Right cardiac atrium (tissue), 5 donors: ENCODE measurements around the gene NSUN2. TPM values are rescaled to one million over a fixed set of nuclear protein-coding genes. Genes with fewer than 3 reads are reported as not detected.

Experiments
- ATAC-seq, 2 donors: fragments of 200-7000 bp; cut with Tn5 transposase; one replicate each; pipeline versions ENCODE4 v1.8.0 to v1.9.1; 2020; ENCODE audit warnings: moderate library complexity in 2 of 2, mild to moderate bottlenecking in 1 of 2
- DNase-seq, 3 donors: peaks; one replicate each; pipeline ENCODE4 v3.0.0-alpha.2; 2020
- H3K27ac ChIP-seq: one replicate; pipeline ENCODE4 v1.5.1; 2013; ENCODE audit warnings: mild to moderate bottlenecking, low read length, control low read depth, moderate library complexity
- H3K27me3 ChIP-seq: one replicate; pipeline ENCODE4 v1.6.1; 2013; ENCODE audit not compliant: control insufficient read depth, insufficient read depth
- H3K4me1 ChIP-seq: one replicate; pipeline ENCODE4 v1.6.1; 2013; ENCODE audit warnings: low read length; ENCODE audit not compliant: control insufficient read depth, insufficient read depth
- H3K4me3 ChIP-seq: one replicate; pipeline ENCODE4 v1.5.1; 2013; ENCODE audit warnings: low read length, control low read depth
- H3K9me3 ChIP-seq: one replicate; pipeline ENCODE4 v1.6.1; 2013; ENCODE audit warnings: low read length; ENCODE audit not compliant: control insufficient read depth
- WGBS: extraction: QIAGEN DNeasy Blood & Tissue Kit; methylation state at CpG from one replicate; pipeline ENCODE4 v1.1.7; 2013; 5-methylcytosine and 5-hydroxymethylcytosine counted together
- intact Hi-C, 4 donors: fragments of 100-400 bp; cut with DNase I; formaldehyde crosslinking; loops; one replicate each; pipeline versions ENCODE4 v1.11.0 to v1.14.0; 2022 to 2023
- polyA plus RNA-seq: library from polyadenylated mRNA; stranded (reverse); fragments of 200-250 nt; gene quantifications from one replicate; pipeline ENCODE4 v1.2.3, GENCODE V29; 2013
- total RNA-seq, 4 donors: library from RNA; stranded (reverse); fragmentation: NEBNext Ultra II Directional; extraction: Animal tissue kit (Norgen Biotek cat#: 25700); gene quantifications; one replicate each; pipeline ENCODE4 v1.2.1, GENCODE V29; 2021
- donor health status: healthy with polysubstance abuse.
- donor health status: DM: no; HTN: yes; CAD: no.
- donor health status: DM: no; HTN: no; CAD: no.
- donor health status: DM: no; HTN: yes; CAD: no; lungs with severe emphysema.
- donor health status: DM: yes; HTN: yes; CAD: no.

NSUN2 gene
- total and polyA plus RNA-seq, 5 donors, result 23.7 to 31.2 (median 27.0) TPM

DNA sequence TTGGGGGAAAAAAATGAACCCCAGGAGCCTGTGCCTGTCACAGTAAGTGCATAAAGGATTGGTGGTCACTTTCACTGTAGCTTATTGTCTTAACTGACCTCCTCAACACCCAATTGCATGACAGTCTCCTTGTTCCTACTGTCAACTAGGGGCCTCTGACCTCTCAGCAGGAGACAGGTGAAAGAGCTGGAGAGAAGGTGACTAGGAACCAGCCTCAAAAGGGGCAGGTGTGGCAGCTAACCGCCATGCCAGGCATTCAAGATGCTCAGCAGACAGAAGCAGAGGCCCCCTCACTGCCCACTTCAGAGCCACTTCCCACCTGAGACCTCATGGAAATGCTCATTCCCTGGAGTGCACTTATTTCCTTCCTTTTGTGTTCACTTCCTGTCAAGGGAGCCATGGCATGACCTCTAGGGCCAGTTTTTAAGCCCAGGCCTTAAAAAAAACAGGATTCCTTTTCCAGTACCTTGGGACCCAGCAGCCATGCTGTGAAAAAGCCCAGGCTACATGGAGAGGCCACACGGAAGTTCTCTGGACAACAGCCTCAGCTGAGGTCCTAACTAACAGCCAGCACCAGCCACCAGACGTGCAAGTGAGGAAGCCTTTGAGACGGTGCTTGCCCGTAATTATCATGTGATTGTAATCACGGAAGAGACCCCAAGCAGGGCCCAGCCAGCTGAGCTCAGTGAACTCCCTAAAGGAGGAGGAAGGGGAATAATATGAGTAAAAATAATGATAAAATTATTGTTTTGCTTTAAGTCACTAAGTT lies 74.9 kb downstream of the NSUN2 start:
- no peak for DNase-seq
- Histone ChIP-seq H3K4me3 (no peak overlapping the region), H3K27me3 (no peaks in the 10 kb centered on the region), H3K9me3 (peaks cover 2% of the 10 kb centered on the region), H3K4me1 (no peaks in the 10 kb centered on the region), H3K27ac (no peak overlapping the region)
- WGBS, result 87% methylated on average over 6 of the region's 6 CpGs
- no peak for ATAC-seq
- intact Hi-C loops, result no loop called here

GRCh38 chr5:6556802-6557102 lies 76.1 kb downstream of the NSUN2 start:
- intact Hi-C loops, result no loop called here
- ATAC-seq (no peak), DNase-seq (no peak)
- Histone ChIP-seq H3K4me3 (no peak overlapping the region), H3K27me3 (no peaks in the 10 kb centered on the region), H3K27ac (no peak overlapping the region), H3K4me1 (no peaks in the 10 kb centered on the region), H3K9me3 (peaks cover 2% of the 10 kb centered on the region)
- 51% methylated on average over 1 of the region's 1 CpG for WGBS

DNA sequence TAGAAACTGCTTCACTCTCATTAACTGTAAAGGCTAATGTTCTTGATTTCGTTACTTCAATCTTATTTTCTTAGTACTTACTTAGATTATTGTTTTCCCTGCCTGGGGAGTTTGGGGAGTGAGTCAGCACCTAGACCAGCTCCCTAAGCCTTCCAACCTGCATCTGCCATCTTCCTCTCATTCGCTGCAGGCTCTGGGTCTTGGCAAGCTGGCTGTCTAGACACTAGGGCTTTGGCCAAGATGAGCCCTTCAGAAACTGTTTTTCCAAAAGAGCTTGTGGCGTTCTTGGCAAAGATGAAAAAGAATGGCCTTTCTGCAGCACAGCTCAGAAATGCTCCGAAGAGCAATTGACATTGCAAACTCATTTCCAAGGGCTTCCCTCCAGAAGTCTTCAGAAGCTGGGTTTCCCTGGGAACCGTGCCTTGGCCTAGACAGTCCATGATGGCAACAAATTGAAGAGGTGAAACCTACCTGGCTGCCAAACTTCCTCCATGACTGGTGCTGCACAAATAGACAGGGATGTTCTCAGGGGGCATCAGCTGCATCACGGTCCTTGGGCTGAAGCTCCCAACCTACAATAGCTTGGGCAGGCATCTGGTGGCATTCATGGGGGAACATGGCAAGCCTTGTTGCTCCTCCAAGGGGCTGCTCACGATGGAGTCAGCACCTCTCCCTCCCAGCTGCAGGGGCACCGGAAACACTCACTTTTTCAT lies 76.6 kb downstream of the NSUN2 start:
- Histone ChIP-seq H3K27me3 (no peaks in the 10 kb centered on the region), H3K9me3 (peaks cover 1% of the 10 kb centered on the region), H3K4me1 (no peaks in the 10 kb centered on the region), H3K4me3 (no peak overlapping the region), H3K27ac (no peak overlapping the region)
- intact Hi-C loops, result no loop called here
- DNase-seq (no peak), ATAC-seq (no peak)
- WGBS, result 72% methylated on average over 8 of the region's 8 CpGs

DNA sequence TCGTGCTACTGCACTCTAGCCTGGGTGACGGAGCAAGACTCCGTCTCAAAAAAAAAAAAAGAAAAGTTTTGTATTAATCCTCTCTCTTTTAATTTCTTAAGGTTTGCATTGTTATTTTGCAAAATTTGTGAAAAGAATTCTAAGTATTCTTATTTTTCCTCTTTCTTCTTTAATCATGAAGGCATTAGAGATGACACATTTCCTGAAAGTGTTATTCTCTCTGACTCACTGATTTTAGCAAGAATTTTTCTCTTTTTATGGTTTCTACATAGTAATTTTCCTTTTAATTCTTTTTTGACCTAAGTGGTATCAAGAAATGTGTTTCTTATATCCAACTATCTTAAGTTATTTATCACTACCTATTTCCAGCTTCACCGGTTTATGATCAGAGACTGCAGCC lies 78.0 kb downstream of the NSUN2 start:
- peaks cover 2% of the 10 kb centered on the region for H3K9me3 ChIP-seq
- intact Hi-C loops, result no loop called here
- no peak overlapping the region for H3K27ac ChIP-seq
- H3K4me1 ChIP-seq, result no peaks in the 10 kb centered on the region
- ATAC-seq (no peak), DNase-seq (no peak)
- 82% methylated on average over 4 of the region's 4 CpGs for WGBS
- no peaks in the 10 kb centered on the region for H3K27me3 ChIP-seq
- no peak overlapping the region for H3K4me3 ChIP-seq

GRCh38 chr5:6553972-6554371 lies 78.9 kb downstream of the NSUN2 start:
- 80% methylated on average over 11 of the region's 11 CpGs for WGBS
- Histone ChIP-seq H3K9me3 (peaks cover 2% of the 10 kb centered on the region), H3K27me3 (no peaks in the 10 kb centered on the region), H3K4me3 (no peak overlapping the region), H3K4me1 (no peaks in the 10 kb centered on the region), H3K27ac (no peak overlapping the region)
- no peak for ATAC-seq
- DNase-seq, result no peak
- intact Hi-C loops, result no loop called here

GRCh38 chr5:6552612-6553011 lies 80.2 kb downstream of the NSUN2 start:
- 84% methylated on average over 7 of the region's 7 CpGs for WGBS
- Histone ChIP-seq H3K4me1 (no peaks in the 10 kb centered on the region), H3K27me3 (no peaks in the 10 kb centered on the region), H3K4me3 (no peak overlapping the region), H3K9me3 (peaks cover 2% of the 10 kb centered on the region), H3K27ac (no peak overlapping the region)
- intact Hi-C loops, result no loop called here
- no peak for DNase-seq
- no peak for ATAC-seq

- no peak overlapping the region for H3K27ac ChIP-seq
- H3K27me3 ChIP-seq, result no peaks in the 10 kb centered on the region
- 77% methylated on average over 6 of the region's 6 CpGs for WGBS
- intact Hi-C loops, result no loop called here
- no peaks in the 10 kb centered on the region for H3K4me1 ChIP-seq
- ATAC-seq, result no peak
- H3K9me3 ChIP-seq, result peaks cover 2% of the 10 kb centered on the region
- no peak for DNase-seq
- no peak overlapping the region for H3K4me3 ChIP-seq
These were observed 80.9 kb downstream of the NSUN2 start for GRCh38 chr5:6551955-6552313.

- WGBS, result 77% methylated on average over 17 of the region's 17 CpGs
- no peak overlapping the region for H3K27ac ChIP-seq
- no peak overlapping the region for H3K4me3 ChIP-seq
- DNase-seq (no peak), ATAC-seq (peak in 1 of 2 donors; percentile 22)
- H3K27me3 ChIP-seq, result no peaks in the 10 kb centered on the region
- intact Hi-C loops, result no loop called here
- H3K4me1 ChIP-seq, result no peaks in the 10 kb centered on the region
- H3K9me3 ChIP-seq, result peaks cover 2% of the 10 kb centered on the region
These were observed 81.4 kb downstream of the NSUN2 start for GRCh38 chr5:6551287-6551954.

DNA sequence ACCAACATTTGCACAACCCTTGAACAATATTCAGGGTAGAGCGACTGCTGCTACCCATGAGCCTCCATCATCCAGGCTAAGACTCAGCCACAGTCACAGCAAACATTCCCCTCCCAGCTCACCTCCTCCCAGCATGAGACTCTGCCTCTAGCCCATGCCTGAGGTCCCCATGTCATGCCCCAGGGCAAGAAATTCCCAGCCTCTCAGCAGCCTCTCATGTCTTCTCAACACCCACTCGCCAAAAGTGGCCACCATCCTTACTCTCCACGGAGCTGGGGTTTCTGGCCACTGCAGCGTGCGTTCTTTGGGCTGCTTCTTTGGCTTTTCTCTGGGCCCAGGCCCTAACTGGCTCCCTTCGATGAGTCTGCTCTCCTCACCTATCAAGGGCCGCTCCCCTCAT lies 82.2 kb downstream of the NSUN2 start:
- no peak for ATAC-seq
- 87% methylated on average over 7 of the region's 7 CpGs for WGBS
- intact Hi-C loops, result no loop called here
- DNase-seq, result no peak
- Histone ChIP-seq H3K27me3 (no peaks in the 10 kb centered on the region), H3K9me3 (peaks cover 2% of the 10 kb centered on the region), H3K27ac (no peak overlapping the region), H3K4me3 (no peak overlapping the region), H3K4me1 (no peaks in the 10 kb centered on the region)
